Stomach (tissue), 4 donors: Measurements from ENCODE around the gene FBXL17.

Experiments
- CTCF ChIP-seq, 7 experiments: fragments of 450-650 bp in 4 of 7; fragments of 200-600 bp in 3 of 7; sonication (generic) in 3 of 7; IDR thresholded peaks; one replicate each; pipeline ENCODE4 v1.5.1; 2016 to 2019; ENCODE audit warnings: antibody characterized with exemption in 7 of 7, control low read depth in 2 of 7, mild to moderate bottlenecking in 1 of 7
- POLR2A ChIP-seq, 4 donors: fragments of 450-650 bp; IDR thresholded peaks; one replicate each; pipeline ENCODE4 v1.6.1; 2016; ENCODE audit warnings: antibody characterized with exemption in 4 of 4, control low read depth in 2 of 4, mild to moderate bottlenecking in 1 of 4, moderate library complexity in 1 of 4
- POLR2AphosphoS5 ChIP-seq, 3 donors: sonication (generic); formaldehyde crosslinking; IDR thresholded peaks; one replicate each; pipeline ENCODE4 v1.6.1; 2016; ENCODE audit warnings: antibody characterized with exemption in 3 of 3

- TF ChIP-seq POLR2AphosphoS5 (IDR thresholded peaks at IDR 0.05) (no peak), POLR2A (IDR thresholded peaks at IDR 0.05) (no peak), CTCF (IDR thresholded peaks at IDR 0.05) (no peak)
Measured at GRCh38 chr5:108118813-108119514, 262.9 kb downstream of the FBXL17 start.
